GM23338 (cell line): ENCODE data around the gene JPH3. TPM values are rescaled to one million over a fixed set of nuclear protein-coding genes. Genes with fewer than 3 reads are reported as not detected.

Source experiments
- ATAC-seq: fragments of 200-7000 bp; cut with Tn5 transposase; 3 replicates; pipeline ENCODE4 v1.9.1; 2020
- DNase-seq: peaks from one replicate; pipeline ENCODE4 v3.0.0-alpha.2; 2015; ENCODE audit warnings: low spot score
- H2AFZ ChIP-seq: fragments of 200-600 bp; sonication (generic); 2 replicates; pipeline ENCODE4 v1.8.0; 2016; ENCODE audit warnings: antibody characterized with exemption, mild to moderate bottlenecking, moderate library complexity
- H3F3A ChIP-seq: fragments of 200-600 bp; sonication (generic); replicated peaks from 2 replicates; pipeline ENCODE4 v1.8.0; 2017; ENCODE audit warnings: antibody characterized with exemption, mixed run types, low read depth
- H3K27ac ChIP-seq: fragments of 200-600 bp; sonication (generic); 2 replicates; pipeline ENCODE4 v1.6.1; 2016; ENCODE audit warnings: low read depth
- H3K27me3 ChIP-seq: fragments of 200-600 bp; sonication (generic); 2 replicates; pipeline ENCODE4 v1.8.0; 2016; ENCODE audit warnings: mild to moderate bottlenecking, mixed run types, moderate library complexity; ENCODE audit not compliant: insufficient read depth
- H3K36me3 ChIP-seq: fragments of 200-600 bp; sonication (generic); 2 replicates; pipeline ENCODE4 v1.8.0; 2016; ENCODE audit warnings: mild to moderate bottlenecking; ENCODE audit not compliant: insufficient read depth
- H3K4me1 ChIP-seq: fragments of 200-600 bp; sonication (generic); 2 replicates; pipeline ENCODE4 v1.8.0; 2016; ENCODE audit warnings: mild to moderate bottlenecking, moderate library complexity; ENCODE audit not compliant: insufficient read depth
- H3K4me2 ChIP-seq: fragments of 200-600 bp; sonication (generic); 2 replicates; pipeline ENCODE4 v1.7.1; 2017; ENCODE audit warnings: mixed run types
- H3K4me3 ChIP-seq: fragments of 200-600 bp; sonication (generic); 2 replicates; pipeline ENCODE4 v1.6.1; 2016; ENCODE audit warnings: mixed run types
- H3K79me2 ChIP-seq: fragments of 200-600 bp; sonication (generic); replicated peaks from 2 replicates; pipeline ENCODE4 v1.8.0; 2017; ENCODE audit warnings: mild to moderate bottlenecking; ENCODE audit not compliant: insufficient read depth
- H3K9me2 ChIP-seq: fragments of 200-600 bp; sonication (generic); 2 replicates; pipeline ENCODE4 v1.8.0; 2017; ENCODE audit not compliant: insufficient read depth
- H4K20me1 ChIP-seq: fragments of 200-600 bp; sonication (generic); replicated peaks from 2 replicates; pipeline ENCODE4 v1.8.0; 2017; ENCODE audit warnings: mild to moderate bottlenecking; ENCODE audit not compliant: insufficient read depth
- H3K27ac Mint-ChIP-seq: 2 replicates; pipeline ENCODE4 v1.8.0; 2020; ENCODE audit warnings: inconsistent platforms, mild to moderate bottlenecking, moderate library complexity, mixed read lengths
- H3K27me3 Mint-ChIP-seq: 3 replicates; pipeline ENCODE4 v1.8.0; 2022; ENCODE audit warnings: low read depth, mild to moderate bottlenecking, moderate library complexity, mixed read lengths, inconsistent platforms; ENCODE audit not compliant: insufficient read depth, poor library complexity
- H3K36me3 Mint-ChIP-seq: 3 replicates; pipeline ENCODE4 v1.8.0; 2021; ENCODE audit warnings: low read depth, mild to moderate bottlenecking, inconsistent platforms, moderate library complexity, mixed read lengths
- H3K4me1 Mint-ChIP-seq: 3 replicates; pipeline ENCODE4 v1.8.0; 2020; ENCODE audit warnings: mild to moderate bottlenecking, inconsistent platforms, mixed read lengths
- H3K4me3 Mint-ChIP-seq: 3 replicates; pipeline ENCODE4 v1.8.0; 2021; ENCODE audit warnings: moderate library complexity, mild to moderate bottlenecking, inconsistent platforms, mixed read lengths
- H3K9me3 Mint-ChIP-seq: 3 replicates; pipeline ENCODE4 v1.8.0; 2020; ENCODE audit warnings: moderate library complexity, mild to moderate bottlenecking, inconsistent platforms, mixed read lengths
- CREB1 ChIP-seq: fragments of 250-450 bp; sonication (Bioruptor Pico); IDR thresholded peaks from 2 replicates; pipeline ENCODE4 v1.5.0; 2020; ENCODE audit warnings: low read depth, mild to moderate bottlenecking, moderate library complexity
- EZH2phosphoT487 ChIP-seq: fragments of 200-600 bp; sonication (generic); IDR thresholded peaks from one replicate; pipeline ENCODE4 v1.8.1; 2018; ENCODE audit warnings: antibody characterized with exemption; ENCODE audit not compliant: unreplicated experiment
- JUNB ChIP-seq: IDR thresholded peaks from one replicate; pipeline ENCODE4 v1.6.1; 2016; ENCODE audit warnings: antibody characterized with exemption; ENCODE audit not compliant: unreplicated experiment
- NANOG ChIP-seq: IDR thresholded peaks from 2 replicates; pipeline ENCODE4 v1.6.1; 2016; ENCODE audit warnings: antibody characterized with exemption, borderline replicate concordance
- POLR2AphosphoS5 ChIP-seq: IDR thresholded peaks from 2 replicates; pipeline ENCODE4 v1.6.1; 2016; ENCODE audit warnings: antibody characterized with exemption, low read depth
- STAT1 ChIP-seq: IDR thresholded peaks from one replicate; pipeline ENCODE4 v1.6.1; 2016; ENCODE audit warnings: antibody characterized with exemption; ENCODE audit not compliant: unreplicated experiment
- polyA plus RNA-seq: library from polyadenylated mRNA; unstranded; fragments of >200 nt; fragmentation: Nextera tagmentation; extraction: Ambion mirVana; gene quantifications from 2 replicates; pipeline ENCODE4 v1.2.1, GENCODE V29; 2016
- total RNA-seq: library from RNA; depleted of rRNA; stranded (reverse); fragments of >200 nt; shearing (Covaris generic); gene quantifications from 2 replicates; pipeline ENCODE4 v1.2.3, GENCODE V29; 2014
- TF ChIP-seq, protein P1 (sequence below): IDR thresholded peaks from 2 replicates; pipeline ENCODE4 v1.6.1; 2016; ENCODE audit warnings: antibody characterized with exemption
- TF ChIP-seq, protein P2 (sequence below): fragments of 250-450 bp; sonication (Bioruptor Pico); IDR thresholded peaks from 2 replicates; pipeline ENCODE4 v1.5.0; 2020; ENCODE audit warnings: mild to moderate bottlenecking, moderate library complexity
- TF ChIP-seq, protein P3 (sequence below), 2 experiments: fragments of 200-600 bp in 1 of 2; sonication (generic) in 1 of 2; conservative IDR thresholded peaks; 2 replicates each; pipeline versions ENCODE4 v1.5.1 to v1.6.1; 2016 to 2017; ENCODE audit warnings: antibody characterized with exemption in 2 of 2, low read depth in 2 of 2, mild to moderate bottlenecking in 2 of 2, moderate library complexity in 1 of 2
- TF ChIP-seq, protein P4 (sequence below): IDR thresholded peaks from one replicate; pipeline ENCODE4 v1.6.1; 2018; ENCODE audit warnings: antibody characterized with exemption; ENCODE audit not compliant: unreplicated experiment

JPH3 gene
- total and polyA plus RNA-seq, 2 experiments from 2014 or later: 8.4 to 38.3 TPM

DNA sequence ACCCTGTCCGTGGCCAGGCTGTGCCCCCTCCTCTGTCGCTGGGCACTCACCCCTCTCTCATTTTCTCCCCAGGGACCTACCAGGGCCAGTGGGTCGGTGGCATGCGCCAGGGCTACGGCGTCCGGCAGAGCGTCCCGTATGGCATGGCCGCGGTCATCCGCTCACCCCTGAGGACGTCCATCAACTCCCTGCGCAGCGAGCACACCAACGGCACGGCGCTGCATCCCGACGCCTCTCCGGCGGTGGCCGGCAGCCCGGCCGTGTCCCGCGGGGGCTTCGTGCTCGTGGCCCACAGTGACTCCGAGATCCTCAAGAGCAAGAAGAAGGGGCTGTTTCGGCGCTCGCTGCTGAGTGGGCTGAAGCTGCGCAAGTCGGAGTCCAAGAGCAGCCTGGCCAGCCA is 41.9 kb downstream of the JPH3 start:
- no peaks in the 10 kb centered on the region for H3K4me1 ChIP-seq
- no peak overlapping the region for H3K27ac Mint-ChIP-seq
- no peaks in the 10 kb centered on the region for H3K9me3 Mint-ChIP-seq
- H3K36me3 ChIP-seq: no peaks in the 10 kb centered on the region
- H3K27me3 Mint-ChIP-seq: peaks cover 12% of the 10 kb centered on the region
- peaks cover 4% of the 10 kb centered on the region for H3K4me1 Mint-ChIP-seq
- H2AFZ ChIP-seq: no peak overlapping the region
- H3K4me3 ChIP-seq: no peak overlapping the region
- DNase-seq (no peak), ATAC-seq (no peak)
- 0 out of 2 replicates have a peak, but pooled peaks cover 7% of the 10 kb centered on the region for H3K79me2 ChIP-seq
- no peaks in the 10 kb centered on the region; the same call in 1 of the 2 replicates for H4K20me1 ChIP-seq
- no peak overlapping the region for H3K27ac ChIP-seq
- no peaks in the 10 kb centered on the region for H3K9me2 ChIP-seq
- H3K27me3 ChIP-seq: no peaks in the 10 kb centered on the region
- no peak for TF ChIP-seq POLR2AphosphoS5
- H3K4me2 ChIP-seq: no peak overlapping the region
- H3F3A ChIP-seq: no peaks in the 10 kb centered on the region
- no peak overlapping the region for H3K4me3 Mint-ChIP-seq
- peaks cover 19% of the 10 kb centered on the region for H3K36me3 Mint-ChIP-seq

DNA sequence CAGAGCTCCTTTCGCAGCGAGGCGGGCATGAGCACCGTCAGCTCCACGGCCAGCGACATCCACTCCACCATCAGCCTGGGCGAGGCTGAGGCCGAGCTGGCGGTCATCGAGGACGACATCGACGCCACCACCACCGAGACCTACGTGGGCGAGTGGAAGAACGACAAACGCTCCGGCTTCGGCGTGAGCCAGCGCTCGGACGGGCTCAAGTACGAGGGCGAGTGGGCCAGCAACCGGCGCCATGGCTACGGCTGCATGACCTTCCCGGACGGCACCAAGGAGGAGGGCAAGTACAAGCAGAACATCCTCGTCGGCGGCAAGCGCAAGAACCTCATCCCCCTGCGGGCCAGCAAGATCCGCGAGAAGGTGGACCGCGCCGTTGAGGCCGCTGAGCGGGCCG is 42.3 kb downstream of the JPH3 start:
- Mint-ChIP-seq H3K36me3 (peaks cover 19% of the 10 kb centered on the region), H3K4me3 (no peak overlapping the region), H3K27ac (no peak overlapping the region), H3K9me3 (no peaks in the 10 kb centered on the region), H3K4me1 (peaks cover 4% of the 10 kb centered on the region), H3K27me3 (peaks cover 12% of the 10 kb centered on the region)
- H4K20me1 ChIP-seq: no peaks in the 10 kb centered on the region; the same call in 1 of the 2 replicates
- H3K9me2 ChIP-seq: no peaks in the 10 kb centered on the region
- no peaks in the 10 kb centered on the region for H3K36me3 ChIP-seq
- no peak overlapping the region for H3K4me3 ChIP-seq
- H3K27me3 ChIP-seq: no peaks in the 10 kb centered on the region
- H2AFZ ChIP-seq: no peak overlapping the region
- DNase-seq (no peak), ATAC-seq (no peak)
- 0 out of 2 replicates have a peak, but pooled peaks cover 7% of the 10 kb centered on the region for H3K79me2 ChIP-seq
- no peaks in the 10 kb centered on the region for H3K4me1 ChIP-seq
- no peaks in the 10 kb centered on the region for H3F3A ChIP-seq
- no peak overlapping the region for H3K27ac ChIP-seq
- H3K4me2 ChIP-seq: no peak overlapping the region
- no peak for TF ChIP-seq EZH2phosphoT487
- TF ChIP-seq, protein P1, sequence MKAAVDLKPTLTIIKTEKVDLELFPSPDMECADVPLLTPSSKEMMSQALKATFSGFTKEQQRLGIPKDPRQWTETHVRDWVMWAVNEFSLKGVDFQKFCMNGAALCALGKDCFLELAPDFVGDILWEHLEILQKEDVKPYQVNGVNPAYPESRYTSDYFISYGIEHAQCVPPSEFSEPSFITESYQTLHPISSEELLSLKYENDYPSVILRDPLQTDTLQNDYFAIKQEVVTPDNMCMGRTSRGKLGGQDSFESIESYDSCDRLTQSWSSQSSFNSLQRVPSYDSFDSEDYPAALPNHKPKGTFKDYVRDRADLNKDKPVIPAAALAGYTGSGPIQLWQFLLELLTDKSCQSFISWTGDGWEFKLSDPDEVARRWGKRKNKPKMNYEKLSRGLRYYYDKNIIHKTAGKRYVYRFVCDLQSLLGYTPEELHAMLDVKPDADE: no peak
- TF ChIP-seq, protein P2, sequence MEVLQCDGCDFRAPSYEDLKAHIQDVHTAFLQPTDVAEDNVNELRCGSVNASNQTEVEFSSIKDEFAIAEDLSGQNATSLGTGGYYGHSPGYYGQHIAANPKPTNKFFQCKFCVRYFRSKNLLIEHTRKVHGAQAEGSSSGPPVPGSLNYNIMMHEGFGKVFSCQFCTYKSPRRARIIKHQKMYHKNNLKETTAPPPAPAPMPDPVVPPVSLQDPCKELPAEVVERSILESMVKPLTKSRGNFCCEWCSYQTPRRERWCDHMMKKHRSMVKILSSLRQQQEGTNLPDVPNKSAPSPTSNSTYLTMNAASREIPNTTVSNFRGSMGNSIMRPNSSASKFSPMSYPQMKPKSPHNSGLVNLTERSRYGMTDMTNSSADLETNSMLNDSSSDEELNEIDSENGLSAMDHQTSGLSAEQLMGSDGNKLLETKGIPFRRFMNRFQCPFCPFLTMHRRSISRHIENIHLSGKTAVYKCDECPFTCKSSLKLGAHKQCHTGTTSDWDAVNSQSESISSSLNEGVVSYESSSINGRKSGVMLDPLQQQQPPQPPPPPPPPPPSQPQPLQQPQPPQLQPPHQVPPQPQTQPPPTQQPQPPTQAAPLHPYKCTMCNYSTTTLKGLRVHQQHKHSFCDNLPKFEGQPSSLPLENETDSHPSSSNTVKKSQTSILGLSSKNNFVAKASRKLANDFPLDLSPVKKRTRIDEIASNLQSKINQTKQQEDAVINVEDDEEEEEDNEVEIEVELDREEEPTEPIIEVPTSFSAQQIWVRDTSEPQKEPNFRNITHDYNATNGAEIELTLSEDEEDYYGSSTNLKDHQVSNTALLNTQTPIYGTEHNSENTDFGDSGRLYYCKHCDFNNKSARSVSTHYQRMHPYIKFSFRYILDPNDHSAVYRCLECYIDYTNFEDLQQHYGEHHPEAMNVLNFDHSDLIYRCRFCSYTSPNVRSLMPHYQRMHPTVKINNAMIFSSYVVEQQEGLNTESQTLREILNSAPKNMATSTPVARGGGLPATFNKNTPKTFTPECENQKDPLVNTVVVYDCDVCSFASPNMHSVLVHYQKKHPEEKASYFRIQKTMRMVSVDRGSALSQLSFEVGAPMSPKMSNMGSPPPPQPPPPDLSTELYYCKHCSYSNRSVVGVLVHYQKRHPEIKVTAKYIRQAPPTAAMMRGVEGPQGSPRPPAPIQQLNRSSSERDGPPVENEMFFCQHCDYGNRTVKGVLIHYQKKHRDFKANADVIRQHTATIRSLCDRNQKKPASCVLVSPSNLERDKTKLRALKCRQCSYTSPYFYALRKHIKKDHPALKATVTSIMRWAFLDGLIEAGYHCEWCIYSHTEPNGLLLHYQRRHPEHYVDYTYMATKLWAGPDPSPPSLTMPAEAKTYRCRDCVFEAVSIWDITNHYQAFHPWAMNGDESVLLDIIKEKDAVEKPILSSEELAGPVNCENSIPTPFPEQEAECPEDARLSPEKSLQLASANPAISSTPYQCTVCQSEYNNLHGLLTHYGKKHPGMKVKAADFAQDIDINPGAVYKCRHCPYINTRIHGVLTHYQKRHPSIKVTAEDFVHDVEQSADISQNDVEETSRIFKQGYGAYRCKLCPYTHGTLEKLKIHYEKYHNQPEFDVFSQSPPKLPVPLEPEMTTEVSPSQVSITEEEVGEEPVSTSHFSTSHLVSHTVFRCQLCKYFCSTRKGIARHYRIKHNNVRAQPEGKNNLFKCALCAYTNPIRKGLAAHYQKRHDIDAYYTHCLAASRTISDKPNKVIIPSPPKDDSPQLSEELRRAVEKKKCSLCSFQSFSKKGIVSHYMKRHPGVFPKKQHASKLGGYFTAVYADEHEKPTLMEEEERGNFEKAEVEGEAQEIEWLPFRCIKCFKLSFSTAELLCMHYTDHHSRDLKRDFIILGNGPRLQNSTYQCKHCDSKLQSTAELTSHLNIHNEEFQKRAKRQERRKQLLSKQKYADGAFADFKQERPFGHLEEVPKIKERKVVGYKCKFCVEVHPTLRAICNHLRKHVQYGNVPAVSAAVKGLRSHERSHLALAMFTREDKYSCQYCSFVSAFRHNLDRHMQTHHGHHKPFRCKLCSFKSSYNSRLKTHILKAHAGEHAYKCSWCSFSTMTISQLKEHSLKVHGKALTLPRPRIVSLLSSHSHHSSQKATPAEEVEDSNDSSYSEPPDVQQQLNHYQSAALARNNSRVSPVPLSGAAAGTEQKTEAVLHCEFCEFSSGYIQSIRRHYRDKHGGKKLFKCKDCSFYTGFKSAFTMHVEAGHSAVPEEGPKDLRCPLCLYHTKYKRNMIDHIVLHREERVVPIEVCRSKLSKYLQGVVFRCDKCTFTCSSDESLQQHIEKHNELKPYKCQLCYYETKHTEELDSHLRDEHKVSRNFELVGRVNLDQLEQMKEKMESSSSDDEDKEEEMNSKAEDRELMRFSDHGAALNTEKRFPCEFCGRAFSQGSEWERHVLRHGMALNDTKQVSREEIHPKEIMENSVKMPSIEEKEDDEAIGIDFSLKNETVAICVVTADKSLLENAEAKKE (CRISPR knock-in tag): no peak
- no peak for TF ChIP-seq NANOG
- TF ChIP-seq STAT1: no peak
- TF ChIP-seq, protein P3, sequence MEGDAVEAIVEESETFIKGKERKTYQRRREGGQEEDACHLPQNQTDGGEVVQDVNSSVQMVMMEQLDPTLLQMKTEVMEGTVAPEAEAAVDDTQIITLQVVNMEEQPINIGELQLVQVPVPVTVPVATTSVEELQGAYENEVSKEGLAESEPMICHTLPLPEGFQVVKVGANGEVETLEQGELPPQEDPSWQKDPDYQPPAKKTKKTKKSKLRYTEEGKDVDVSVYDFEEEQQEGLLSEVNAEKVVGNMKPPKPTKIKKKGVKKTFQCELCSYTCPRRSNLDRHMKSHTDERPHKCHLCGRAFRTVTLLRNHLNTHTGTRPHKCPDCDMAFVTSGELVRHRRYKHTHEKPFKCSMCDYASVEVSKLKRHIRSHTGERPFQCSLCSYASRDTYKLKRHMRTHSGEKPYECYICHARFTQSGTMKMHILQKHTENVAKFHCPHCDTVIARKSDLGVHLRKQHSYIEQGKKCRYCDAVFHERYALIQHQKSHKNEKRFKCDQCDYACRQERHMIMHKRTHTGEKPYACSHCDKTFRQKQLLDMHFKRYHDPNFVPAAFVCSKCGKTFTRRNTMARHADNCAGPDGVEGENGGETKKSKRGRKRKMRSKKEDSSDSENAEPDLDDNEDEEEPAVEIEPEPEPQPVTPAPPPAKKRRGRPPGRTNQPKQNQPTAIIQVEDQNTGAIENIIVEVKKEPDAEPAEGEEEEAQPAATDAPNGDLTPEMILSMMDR (conservative IDR thresholded peaks at IDR 0.05; ENCODE audit: low read depth in 2 of 2): no peak
- TF ChIP-seq, protein P4, sequence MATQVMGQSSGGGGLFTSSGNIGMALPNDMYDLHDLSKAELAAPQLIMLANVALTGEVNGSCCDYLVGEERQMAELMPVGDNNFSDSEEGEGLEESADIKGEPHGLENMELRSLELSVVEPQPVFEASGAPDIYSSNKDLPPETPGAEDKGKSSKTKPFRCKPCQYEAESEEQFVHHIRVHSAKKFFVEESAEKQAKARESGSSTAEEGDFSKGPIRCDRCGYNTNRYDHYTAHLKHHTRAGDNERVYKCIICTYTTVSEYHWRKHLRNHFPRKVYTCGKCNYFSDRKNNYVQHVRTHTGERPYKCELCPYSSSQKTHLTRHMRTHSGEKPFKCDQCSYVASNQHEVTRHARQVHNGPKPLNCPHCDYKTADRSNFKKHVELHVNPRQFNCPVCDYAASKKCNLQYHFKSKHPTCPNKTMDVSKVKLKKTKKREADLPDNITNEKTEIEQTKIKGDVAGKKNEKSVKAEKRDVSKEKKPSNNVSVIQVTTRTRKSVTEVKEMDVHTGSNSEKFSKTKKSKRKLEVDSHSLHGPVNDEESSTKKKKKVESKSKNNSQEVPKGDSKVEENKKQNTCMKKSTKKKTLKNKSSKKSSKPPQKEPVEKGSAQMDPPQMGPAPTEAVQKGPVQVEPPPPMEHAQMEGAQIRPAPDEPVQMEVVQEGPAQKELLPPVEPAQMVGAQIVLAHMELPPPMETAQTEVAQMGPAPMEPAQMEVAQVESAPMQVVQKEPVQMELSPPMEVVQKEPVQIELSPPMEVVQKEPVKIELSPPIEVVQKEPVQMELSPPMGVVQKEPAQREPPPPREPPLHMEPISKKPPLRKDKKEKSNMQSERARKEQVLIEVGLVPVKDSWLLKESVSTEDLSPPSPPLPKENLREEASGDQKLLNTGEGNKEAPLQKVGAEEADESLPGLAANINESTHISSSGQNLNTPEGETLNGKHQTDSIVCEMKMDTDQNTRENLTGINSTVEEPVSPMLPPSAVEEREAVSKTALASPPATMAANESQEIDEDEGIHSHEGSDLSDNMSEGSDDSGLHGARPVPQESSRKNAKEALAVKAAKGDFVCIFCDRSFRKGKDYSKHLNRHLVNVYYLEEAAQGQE: no peak
- no peak for TF ChIP-seq JUNB
- no peak for TF ChIP-seq CREB1 (CRISPR knock-in tag)
